PC-9 (cell line): ENCODE measurements around the gene RABIF. TPM values are rescaled to one million over a fixed set of nuclear protein-coding genes. Genes with fewer than 3 reads are reported as not detected.

ENCODE experiments used
- BruUV-seq: library from RNA; stranded (reverse); fragments of 400-500 nt; replicated peaks from 2 replicates; lab custom pipeline; 2021; lab: Mats Ljungman, UMichigan
- CTCF ChIA-PET: fragments of 300-600 bp; sonication (Branson Sonifier 250); formaldehyde crosslinking; loops from one replicate; lab custom pipeline; 2022; ENCODE audit warnings: antibody characterized with exemption; lab: Charles Lee
- POLR2A ChIA-PET: fragments of 300-600 bp; sonication (Branson Sonifier 250); formaldehyde crosslinking; loops from one replicate; lab custom pipeline; 2022; ENCODE audit warnings: antibody characterized with exemption; ENCODE audit not compliant: unreplicated experiment; lab: Charles Lee
- DNase-seq, 2 experiments: peaks; one replicate each; pipeline versions ENCODE4 v3.0.0 to v3.0.0-alpha.2; 2015 to 2022; ENCODE audit warnings: mixed read lengths in 1 of 2
- H2AFZ ChIP-seq: fragments of 200-600 bp; sonication (generic); 2 replicates; pipeline ENCODE4 v1.8.1; 2017; ENCODE audit warnings: antibody characterized with exemption
- H3F3A ChIP-seq: fragments of 200-600 bp; sonication (generic); 2 replicates; pipeline ENCODE4 v1.8.1; 2017; ENCODE audit warnings: antibody characterized with exemption, mild to moderate bottlenecking, low read depth; ENCODE audit not compliant: insufficient read depth
- H3K27ac ChIP-seq: fragments of 200-600 bp; sonication (generic); 2 replicates; pipeline ENCODE4 v1.6.1; 2016; ENCODE audit warnings: mixed run types
- H3K27me3 ChIP-seq: fragments of 200-600 bp; sonication (generic); 2 replicates; pipeline ENCODE4 v1.6.1; 2016; ENCODE audit warnings: low read depth, mixed run types; ENCODE audit not compliant: insufficient read depth
- H3K36me3 ChIP-seq: fragments of 200-600 bp; sonication (generic); 2 replicates; pipeline ENCODE4 v1.6.1; 2016; ENCODE audit warnings: low read depth, mixed run types
- H3K4me1 ChIP-seq: fragments of 200-600 bp; sonication (generic); replicated peaks from 2 replicates; pipeline ENCODE4 v1.6.1; 2016; ENCODE audit warnings: mixed run types; ENCODE audit not compliant: insufficient read depth
- H3K4me2 ChIP-seq: fragments of 200-600 bp; sonication (generic); 2 replicates; pipeline ENCODE4 v1.6.1; 2017; ENCODE audit warnings: mixed run types
- H3K4me3 ChIP-seq: fragments of 200-600 bp; sonication (generic); 2 replicates; pipeline ENCODE4 v1.6.1; 2016; ENCODE audit warnings: mixed run types
- H3K79me2 ChIP-seq: fragments of 200-600 bp; sonication (generic); 2 replicates; pipeline ENCODE4 v1.6.1; 2017; ENCODE audit warnings: low read depth, mixed run types
- H3K9me2 ChIP-seq: fragments of 200-600 bp; sonication (generic); 2 replicates; pipeline ENCODE4 v1.8.1; 2017; ENCODE audit warnings: mild to moderate bottlenecking; ENCODE audit not compliant: insufficient read depth
- H3K9me3 ChIP-seq: fragments of 200-600 bp; sonication (generic); 2 replicates; pipeline ENCODE4 v1.8.1; 2016; ENCODE audit warnings: low read depth; ENCODE audit not compliant: insufficient read depth
- H4K20me1 ChIP-seq: fragments of 200-600 bp; sonication (generic); 2 replicates; pipeline ENCODE4 v1.8.1; 2017; ENCODE audit not compliant: insufficient read depth
- EZH2 ChIP-seq: fragments of 200-600 bp; sonication (generic); IDR thresholded peaks from 2 replicates; pipeline ENCODE4 v1.8.0; 2017; ENCODE audit warnings: antibody characterized with exemption, low read depth
- intact Hi-C: fragments of 100-400 bp; cut with micrococcal nuclease; formaldehyde crosslinking; loops from one replicate; pipeline ENCODE4 v1.10.0; 2022; ENCODE audit not compliant: unreplicated experiment
- total RNA-seq: library from RNA; stranded (reverse); gene quantifications from 2 replicates; pipeline ENCODE4 v1.2.3, GENCODE V29; 2021
- TF ChIP-seq, protein P1 (sequence below): fragments of 200-600 bp; sonication (generic); conservative IDR thresholded peaks from 2 replicates; pipeline ENCODE4 v1.6.1; 2017; ENCODE audit warnings: mixed run types, antibody characterized with exemption, mild to moderate bottlenecking, moderate library complexity

RABIF gene
- total RNA-seq, 1 experiment from 2014 or later: 10.9 TPM

DNA sequence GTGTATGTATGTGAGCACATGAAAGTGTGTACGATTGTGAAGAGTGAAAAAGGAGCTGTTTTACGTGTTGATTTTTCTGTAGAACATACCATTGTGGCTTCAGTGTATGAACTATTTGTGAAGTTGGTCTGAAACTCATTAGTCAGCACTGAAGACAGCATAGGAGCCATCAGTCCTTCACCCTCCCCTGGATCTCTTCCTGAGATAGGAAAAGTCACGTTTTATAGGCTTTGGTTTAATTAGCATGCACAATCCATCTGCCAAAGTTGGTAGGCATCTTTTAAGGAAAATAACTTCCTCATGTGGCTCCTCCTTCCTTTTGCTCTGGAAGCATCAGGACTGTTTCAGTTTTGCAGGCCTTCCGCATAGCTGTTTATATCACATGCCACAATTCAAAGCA is 1.4 kb upstream of the RABIF start:
- Histone ChIP-seq H3K4me3 (no peak overlapping the region), H3K4me2 (no peak overlapping the region), H3K27ac (no peak overlapping the region), H3K4me1 (peaks cover 16% of the 10 kb centered on the region), H3K36me3 (no peaks in the 10 kb centered on the region), H3K9me2 (no peaks in the 10 kb centered on the region), H4K20me1 (no peaks in the 10 kb centered on the region; the same call in 1 of the 2 replicates), H2AFZ (no peak overlapping the region), H3K79me2 (peaks cover 23% of the 10 kb centered on the region), H3K27me3 (no peaks in the 10 kb centered on the region), H3F3A (peaks cover 17% of the 10 kb centered on the region; the same call in 1 of the 2 replicates), H3K9me3 (no peaks in the 10 kb centered on the region)
- intact Hi-C loops: no loop called here
- CTCF ChIA-PET: interaction anchor here (0.6 kb wide), 1 partner anchor 37 kb away, joined by 7 read pairs; no protein-coding TSS in a partner anchor
- no TSS peak for BruUV-seq
- no peak for DNase-seq
- POLR2A ChIA-PET: interaction anchor here (0.5 kb wide), 1 partner anchor 349 kb away, joined by 3 read pairs; no protein-coding TSS in a partner anchor
- TF ChIP-seq EZH2: no peak
- TF ChIP-seq, protein P1, sequence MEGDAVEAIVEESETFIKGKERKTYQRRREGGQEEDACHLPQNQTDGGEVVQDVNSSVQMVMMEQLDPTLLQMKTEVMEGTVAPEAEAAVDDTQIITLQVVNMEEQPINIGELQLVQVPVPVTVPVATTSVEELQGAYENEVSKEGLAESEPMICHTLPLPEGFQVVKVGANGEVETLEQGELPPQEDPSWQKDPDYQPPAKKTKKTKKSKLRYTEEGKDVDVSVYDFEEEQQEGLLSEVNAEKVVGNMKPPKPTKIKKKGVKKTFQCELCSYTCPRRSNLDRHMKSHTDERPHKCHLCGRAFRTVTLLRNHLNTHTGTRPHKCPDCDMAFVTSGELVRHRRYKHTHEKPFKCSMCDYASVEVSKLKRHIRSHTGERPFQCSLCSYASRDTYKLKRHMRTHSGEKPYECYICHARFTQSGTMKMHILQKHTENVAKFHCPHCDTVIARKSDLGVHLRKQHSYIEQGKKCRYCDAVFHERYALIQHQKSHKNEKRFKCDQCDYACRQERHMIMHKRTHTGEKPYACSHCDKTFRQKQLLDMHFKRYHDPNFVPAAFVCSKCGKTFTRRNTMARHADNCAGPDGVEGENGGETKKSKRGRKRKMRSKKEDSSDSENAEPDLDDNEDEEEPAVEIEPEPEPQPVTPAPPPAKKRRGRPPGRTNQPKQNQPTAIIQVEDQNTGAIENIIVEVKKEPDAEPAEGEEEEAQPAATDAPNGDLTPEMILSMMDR: no peak

DNA sequence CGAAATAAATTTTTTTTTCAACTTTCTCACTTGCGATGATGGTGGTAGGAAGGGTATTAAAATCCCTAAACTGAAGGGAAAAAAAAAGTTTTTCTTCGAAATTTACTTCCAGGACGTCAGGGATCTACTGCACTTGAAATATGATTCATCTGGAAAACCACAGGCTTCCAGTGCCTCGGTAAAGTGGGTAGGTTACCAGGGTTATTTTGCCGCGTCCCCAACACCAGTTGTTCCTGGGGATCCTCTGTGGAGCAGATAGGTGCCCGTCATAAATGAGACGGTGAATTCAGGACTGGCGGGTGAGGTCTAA is 773 bp downstream of the RABIF start:
- Histone ChIP-seq H3K27ac (peak overlapping the region; percentile 70), H3K4me1 (peaks cover 16% of the 10 kb centered on the region), H3K79me2 (peaks cover 27% of the 10 kb centered on the region), H4K20me1 (peaks cover 8% of the 10 kb centered on the region), H3K9me3 (no peaks in the 10 kb centered on the region), H3K9me2 (no peaks in the 10 kb centered on the region), H3K36me3 (no peaks in the 10 kb centered on the region), H2AFZ (peak overlapping the region; percentile 94), H3K4me3 (peak overlapping the region; percentile 89), H3K4me2 (peak overlapping the region; percentile 83), H3K27me3 (no peaks in the 10 kb centered on the region), H3F3A (peaks cover 17% of the 10 kb centered on the region; the same call in 1 of the 2 replicates)
- intact Hi-C loops: loop anchor here (1.0 to 2.0 kb wide), 2 partner anchors 27 to 78 kb away; partner anchors contain the start of gene PCAT6
- ChIA-PET CTCF (interaction anchor here (0.6 kb wide), 1 partner anchor 310 kb away, joined by 5 read pairs; no protein-coding TSS in a partner anchor), POLR2A (interaction anchor here (0.5 to 0.8 kb wide), 5 partner anchors 28 to 688 kb away, joined by 3 to 4 read pairs (median 3); no protein-coding TSS in a partner anchor)
- no TSS peak for BruUV-seq
- no peak for DNase-seq
- TF ChIP-seq, protein P1: no peak
- no peak for TF ChIP-seq EZH2

DNA sequence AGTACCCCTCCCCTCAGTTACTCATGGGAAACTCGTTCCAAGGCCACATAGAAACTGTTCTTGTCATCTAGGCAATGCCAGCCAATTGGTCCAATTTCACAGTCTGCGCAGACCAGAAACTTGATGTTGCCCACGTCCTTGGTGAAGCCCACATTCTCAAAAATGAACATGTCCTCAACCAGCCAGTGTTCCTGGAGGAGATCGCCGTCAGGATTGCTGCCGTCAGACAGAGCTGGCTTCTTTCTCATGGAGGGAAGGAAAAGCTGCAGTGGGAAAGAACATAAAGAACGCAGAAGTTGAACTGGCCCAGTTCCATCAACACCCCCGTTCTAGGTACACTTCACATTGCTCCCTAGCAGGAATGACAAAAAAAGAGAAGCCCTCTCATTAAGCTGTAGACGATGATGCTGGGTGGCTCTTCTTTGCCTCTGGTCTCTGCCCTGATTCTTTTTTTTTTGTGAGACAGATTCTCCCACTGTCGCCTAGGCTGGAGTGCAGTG is 7.9 kb downstream of the RABIF start:
- H4K20me1 ChIP-seq: peaks cover 8% of the 10 kb centered on the region
- BruUV-seq: no TSS peak
- no peaks in the 10 kb centered on the region for H3K9me2 ChIP-seq
- peaks cover 4% of the 10 kb centered on the region; the same call in 1 of the 2 replicates for H3F3A ChIP-seq
- H3K9me3 ChIP-seq: no peaks in the 10 kb centered on the region
- no peak overlapping the region for H3K4me3 ChIP-seq
- CTCF ChIA-PET: interaction anchor here (0.6 kb wide), 2 partner anchors 11 to 240 kb away, joined by 4 to 5 read pairs; no protein-coding TSS in a partner anchor
- DNase-seq: no peak
- no peaks in the 10 kb centered on the region for H3K27me3 ChIP-seq
- POLR2A ChIA-PET: no interaction called here
- H3K4me2 ChIP-seq: no peak overlapping the region
- peaks cover 5% of the 10 kb centered on the region; the same call in 1 of the 2 replicates for H3K36me3 ChIP-seq
- H3K4me1 ChIP-seq: no peaks in the 10 kb centered on the region
- TF ChIP-seq EZH2: no peak
- TF ChIP-seq, protein P1: no peak
- H2AFZ ChIP-seq: no peak overlapping the region
- no peak overlapping the region for H3K27ac ChIP-seq
- intact Hi-C loops: no loop called here
- H3K79me2 ChIP-seq: peaks cover 9% of the 10 kb centered on the region; the same call in 1 of the 2 replicates
